K562 (cell line): ENCODE data around the gene PTRH1. TPM values are rescaled to one million over a fixed set of nuclear protein-coding genes. Genes with fewer than 3 reads are reported as not detected.
A peak's percentile ranks its signal among the peaks of the same experiment; 100 is the strongest.

Experiments used
- ARID4B ChIP-seq: sonication (generic); formaldehyde crosslinking; IDR thresholded peaks from 2 replicates; pipeline ENCODE4 v1.8.0; 2022; ENCODE audit warnings: mild to moderate bottlenecking, missing genetic modification reagents
- ATF6 ChIP-seq: sonication (generic); formaldehyde crosslinking; IDR thresholded peaks from 2 replicates; pipeline ENCODE4 v1.4.0; 2020; ENCODE audit warnings: mild to moderate bottlenecking, missing genetic modification reagents
- CBX5 ChIP-seq: IDR thresholded peaks from 2 replicates; pipeline ENCODE4 v1.6.1; 2014; ENCODE audit warnings: low read depth, borderline replicate concordance
- FOXP1 ChIP-seq: sonication (generic); formaldehyde crosslinking; IDR thresholded peaks from 2 replicates; pipeline ENCODE4 v1.8.0; 2022; ENCODE audit warnings: mild to moderate bottlenecking, missing genetic modification reagents
- GABPA ChIP-seq: fragments of 200-800 bp; sonication (Bioruptor generic); conservative IDR thresholded peaks from 2 replicates; pipeline ENCODE4 v1.6.1; 2016; ENCODE audit warnings: low read depth, missing genetic modification characterization, missing compliant biosample characterization
- JUND ChIP-seq, 2 experiments: IDR thresholded peaks; 2 replicates in 1 of 2; 3 replicates in 1 of 2; pipeline ENCODE4 v1.6.1; 2011; ENCODE audit warnings: borderline replicate concordance in 2 of 2, low read depth in 2 of 2, low read length in 2 of 2, improper control_type of control experiment in 1 of 2, missing biosample characterization in 1 of 2, missing genetic modification characterization in 1 of 2, missing genetic modification reagents in 1 of 2
- KDM2B ChIP-seq: fragments of 250-450 bp; sonication (Bioruptor Pico); IDR thresholded peaks from 2 replicates; pipeline ENCODE4 v1.8.0; 2021; ENCODE audit warnings: mild to moderate bottlenecking, moderate library complexity
- NR3C1 ChIP-seq: sonication (generic); formaldehyde crosslinking; IDR thresholded peaks from 2 replicates; pipeline ENCODE4 v1.8.1; 2022; ENCODE audit warnings: missing genetic modification reagents
- POLR2G ChIP-seq: fragments of 200-400 bp; formaldehyde crosslinking; IDR thresholded peaks from 2 replicates; pipeline ENCODE4 v1.6.1; 2017; ENCODE audit warnings: low read depth, mild to moderate bottlenecking, antibody characterized with exemption, low read length, moderate library complexity
- PRMT5 ChIP-seq: sonication (generic); formaldehyde crosslinking; IDR thresholded peaks from 2 replicates; pipeline ENCODE4 v1.5.0; 2020; ENCODE audit warnings: missing genetic modification reagents
- SMARCB1 ChIP-seq: IDR thresholded peaks from 2 replicates; pipeline ENCODE4 v1.6.1; 2011; ENCODE audit warnings: improper control_type of control experiment, low read depth; ENCODE audit not compliant: insufficient read length
- STAG1 ChIP-seq: sonication (generic); formaldehyde crosslinking; IDR thresholded peaks from 2 replicates; pipeline ENCODE4 v1.5.0; 2020; ENCODE audit warnings: missing genetic modification reagents, borderline replicate concordance
- TAF1 ChIP-seq: IDR thresholded peaks from 2 replicates; pipeline ENCODE4 v1.6.1; 2011; ENCODE audit warnings: mild to moderate bottlenecking, low read length, moderate library complexity; ENCODE audit not compliant: insufficient read depth, control insufficient read depth, severe bottlenecking; ENCODE audit errors: extremely low read depth
- ZBTB8A ChIP-seq: fragments of 450-650 bp; IDR thresholded peaks from 2 replicates; pipeline ENCODE4 v1.6.1; 2018; ENCODE audit warnings: mild to moderate bottlenecking, moderate library complexity; ENCODE audit not compliant: partially characterized antibody
- ZFP36 ChIP-seq: fragments of 150-350 bp; IDR thresholded peaks from 2 replicates; pipeline ENCODE4 v1.6.1; 2018; ENCODE audit warnings: low read length, low read depth; ENCODE audit not compliant: partially characterized antibody
- ZNF134 ChIP-seq: fragments of 250-450 bp; sonication (Bioruptor Pico); conservative IDR thresholded peaks from 2 replicates; pipeline ENCODE4 v1.4.0; 2020
- ZNF511 ChIP-seq: sonication (generic); formaldehyde crosslinking; IDR thresholded peaks from 2 replicates; pipeline ENCODE4 v1.8.0; 2022; ENCODE audit warnings: mild to moderate bottlenecking, missing genetic modification reagents
- ZNF644 ChIP-seq: fragments of 200-800 bp; sonication (Bioruptor generic); IDR thresholded peaks from 2 replicates; pipeline ENCODE4 v1.6.1; 2016; ENCODE audit warnings: low read depth, missing genetic modification characterization, missing compliant biosample characterization
- polyA plus RNA-seq, 8 experiments: library from polyadenylated mRNA; depleted of rRNA in 4 of 8; stranded (reverse) in 5 of 8; unstranded in 3 of 8; fragments of >200 nt; fragmentation: Nextera tagmentation in 2 of 8; fragmentation: Illumina TruSeq in 1 of 8; extraction: Ambion mirVana in 2 of 8; extraction: Trizol in 1 of 8; gene quantifications; 2 replicates each; pipeline versions ENCODE4 v1.2.1 to v1.2.3, GENCODE V29; 2011 to 2014; ENCODE audit warnings: inconsistent platforms in 1 of 8, missing spikeins in 1 of 8
- total RNA-seq, 7 experiments: library from RNA; depleted of rRNA in 6 of 7; stranded (reverse); fragments of >200 nt in 6 of 7; fragmentation: Illumina TruSeq in 2 of 7; extraction: Trizol in 2 of 7; gene quantifications; 2 replicates each; pipeline versions ENCODE4 v1.2.1 to v1.2.3, GENCODE V29; 2011 to 2021; ENCODE audit warnings: low replicate concordance in 1 of 7

The PTRH1 gene
- total and polyA plus RNA-seq, 9 of the 15 experiments (the other 6 are each of a cell fraction or from before 2014, with no cell fraction given) = 0.63 to 43.1 (median 5.7) TPM

- TF ChIP-seq CBX5 (no peak), SMARCB1 (no peak), NR3C1 (CRISPR knock-in tag) (peak; percentile 24; the same call in 1 of the 2 replicates), ZNF644 (tag) (0 out of 2 replicates have a peak, but pooled peaks have one; percentile 25), ARID4B (CRISPR knock-in tag) (peak; percentile 46; the same call in 1 of the 2 replicates), POLR2G (no peak), GABPA (tag) (no peak), ATF6 (peak; percentile 50; the same call in 1 of the 2 replicates), PRMT5 (CRISPR knock-in tag) (peak; percentile 93), STAG1 (CRISPR knock-in tag) (0 out of 2 replicates have a peak, but pooled peaks have one; percentile 32), TAF1 (no peak), ZBTB8A (no peak), ZNF134 (no peak), ZNF511 (CRISPR knock-in tag) (peak; percentile 84; the same call in 1 of the 2 replicates), KDM2B (CRISPR knock-in tag) (no peak), ZFP36 (peak; percentile 88), FOXP1 (CRISPR knock-in tag) (0 out of 2 replicates have a peak, but pooled peaks have one; percentile 58), JUND (IDR thresholded peaks at IDR 0.05; ENCODE audit: borderline replicate concordance, low read depth, low read length) (no peak), JUND (tag; IDR thresholded peaks at IDR 0.05; ENCODE audit: borderline replicate concordance, low read depth, low read length) (peak; percentile 38; the same call in 1 of the 3 replicates)
These were observed 36.0 kb upstream of the PTRH1 start (continued) for GRCh38 chr9:127751269-127752054.
